GM23338 (cell line): ENCODE results near the gene SORBS2. TPM values are rescaled to one million over a fixed set of nuclear protein-coding genes. Genes with fewer than 3 reads are reported as not detected.

Source experiments
- ATAC-seq: fragments of 200-7000 bp; cut with Tn5 transposase; 3 replicates; pipeline ENCODE4 v1.9.1; 2020
- DNase-seq: peaks from one replicate; pipeline ENCODE4 v3.0.0-alpha.2; 2015; ENCODE audit warnings: low spot score
- H2AFZ ChIP-seq: fragments of 200-600 bp; sonication (generic); 2 replicates; pipeline ENCODE4 v1.8.0; 2016; ENCODE audit warnings: antibody characterized with exemption, mild to moderate bottlenecking, moderate library complexity
- H3F3A ChIP-seq: fragments of 200-600 bp; sonication (generic); replicated peaks from 2 replicates; pipeline ENCODE4 v1.8.0; 2017; ENCODE audit warnings: antibody characterized with exemption, mixed run types, low read depth
- H3K27ac ChIP-seq: fragments of 200-600 bp; sonication (generic); 2 replicates; pipeline ENCODE4 v1.6.1; 2016; ENCODE audit warnings: low read depth
- H3K27me3 ChIP-seq: fragments of 200-600 bp; sonication (generic); 2 replicates; pipeline ENCODE4 v1.8.0; 2016; ENCODE audit warnings: mild to moderate bottlenecking, mixed run types, moderate library complexity; ENCODE audit not compliant: insufficient read depth
- H3K36me3 ChIP-seq: fragments of 200-600 bp; sonication (generic); 2 replicates; pipeline ENCODE4 v1.8.0; 2016; ENCODE audit warnings: mild to moderate bottlenecking; ENCODE audit not compliant: insufficient read depth
- H3K4me1 ChIP-seq: fragments of 200-600 bp; sonication (generic); 2 replicates; pipeline ENCODE4 v1.8.0; 2016; ENCODE audit warnings: mild to moderate bottlenecking, moderate library complexity; ENCODE audit not compliant: insufficient read depth
- H3K4me2 ChIP-seq: fragments of 200-600 bp; sonication (generic); 2 replicates; pipeline ENCODE4 v1.7.1; 2017; ENCODE audit warnings: mixed run types
- H3K4me3 ChIP-seq: fragments of 200-600 bp; sonication (generic); 2 replicates; pipeline ENCODE4 v1.6.1; 2016; ENCODE audit warnings: mixed run types
- H3K79me2 ChIP-seq: fragments of 200-600 bp; sonication (generic); replicated peaks from 2 replicates; pipeline ENCODE4 v1.8.0; 2017; ENCODE audit warnings: mild to moderate bottlenecking; ENCODE audit not compliant: insufficient read depth
- H3K9me2 ChIP-seq: fragments of 200-600 bp; sonication (generic); 2 replicates; pipeline ENCODE4 v1.8.0; 2017; ENCODE audit not compliant: insufficient read depth
- H4K20me1 ChIP-seq: fragments of 200-600 bp; sonication (generic); replicated peaks from 2 replicates; pipeline ENCODE4 v1.8.0; 2017; ENCODE audit warnings: mild to moderate bottlenecking; ENCODE audit not compliant: insufficient read depth
- H3K27ac Mint-ChIP-seq: 2 replicates; pipeline ENCODE4 v1.8.0; 2020; ENCODE audit warnings: inconsistent platforms, mild to moderate bottlenecking, moderate library complexity, mixed read lengths
- H3K27me3 Mint-ChIP-seq: 3 replicates; pipeline ENCODE4 v1.8.0; 2022; ENCODE audit warnings: low read depth, mild to moderate bottlenecking, moderate library complexity, mixed read lengths, inconsistent platforms; ENCODE audit not compliant: insufficient read depth, poor library complexity
- H3K36me3 Mint-ChIP-seq: 3 replicates; pipeline ENCODE4 v1.8.0; 2021; ENCODE audit warnings: low read depth, mild to moderate bottlenecking, inconsistent platforms, moderate library complexity, mixed read lengths
- H3K4me1 Mint-ChIP-seq: 3 replicates; pipeline ENCODE4 v1.8.0; 2020; ENCODE audit warnings: mild to moderate bottlenecking, inconsistent platforms, mixed read lengths
- H3K4me3 Mint-ChIP-seq: 3 replicates; pipeline ENCODE4 v1.8.0; 2021; ENCODE audit warnings: moderate library complexity, mild to moderate bottlenecking, inconsistent platforms, mixed read lengths
- H3K9me3 Mint-ChIP-seq: 3 replicates; pipeline ENCODE4 v1.8.0; 2020; ENCODE audit warnings: moderate library complexity, mild to moderate bottlenecking, inconsistent platforms, mixed read lengths
- CREB1 ChIP-seq: fragments of 250-450 bp; sonication (Bioruptor Pico); IDR thresholded peaks from 2 replicates; pipeline ENCODE4 v1.5.0; 2020; ENCODE audit warnings: low read depth, mild to moderate bottlenecking, moderate library complexity
- EZH2phosphoT487 ChIP-seq: fragments of 200-600 bp; sonication (generic); IDR thresholded peaks from one replicate; pipeline ENCODE4 v1.8.1; 2018; ENCODE audit warnings: antibody characterized with exemption; ENCODE audit not compliant: unreplicated experiment
- JUNB ChIP-seq: IDR thresholded peaks from one replicate; pipeline ENCODE4 v1.6.1; 2016; ENCODE audit warnings: antibody characterized with exemption; ENCODE audit not compliant: unreplicated experiment
- NANOG ChIP-seq: IDR thresholded peaks from 2 replicates; pipeline ENCODE4 v1.6.1; 2016; ENCODE audit warnings: antibody characterized with exemption, borderline replicate concordance
- POLR2AphosphoS5 ChIP-seq: IDR thresholded peaks from 2 replicates; pipeline ENCODE4 v1.6.1; 2016; ENCODE audit warnings: antibody characterized with exemption, low read depth
- STAT1 ChIP-seq: IDR thresholded peaks from one replicate; pipeline ENCODE4 v1.6.1; 2016; ENCODE audit warnings: antibody characterized with exemption; ENCODE audit not compliant: unreplicated experiment
- ZNF331 ChIP-seq: fragments of 250-450 bp; sonication (Bioruptor Pico); IDR thresholded peaks from 2 replicates; pipeline ENCODE4 v1.5.0; 2020; ENCODE audit warnings: low read depth, mild to moderate bottlenecking, moderate library complexity
- polyA plus RNA-seq: library from polyadenylated mRNA; unstranded; fragments of >200 nt; fragmentation: Nextera tagmentation; extraction: Ambion mirVana; gene quantifications from 2 replicates; pipeline ENCODE4 v1.2.1, GENCODE V29; 2016
- total RNA-seq: library from RNA; depleted of rRNA; stranded (reverse); fragments of >200 nt; shearing (Covaris generic); gene quantifications from 2 replicates; pipeline ENCODE4 v1.2.3, GENCODE V29; 2014
- TF ChIP-seq, protein P1 (sequence below): fragments of 250-450 bp; sonication (Bioruptor Pico); IDR thresholded peaks from 2 replicates; pipeline ENCODE4 v1.5.0; 2020; ENCODE audit warnings: mild to moderate bottlenecking, moderate library complexity
- TF ChIP-seq, protein P2 (sequence below): IDR thresholded peaks from 2 replicates; pipeline ENCODE4 v1.6.1; 2016; ENCODE audit warnings: antibody characterized with exemption

The SORBS2 gene
- total and polyA plus RNA-seq, 2 experiments from 2014 or later, result 17.8 to 27.6 TPM

DNA sequence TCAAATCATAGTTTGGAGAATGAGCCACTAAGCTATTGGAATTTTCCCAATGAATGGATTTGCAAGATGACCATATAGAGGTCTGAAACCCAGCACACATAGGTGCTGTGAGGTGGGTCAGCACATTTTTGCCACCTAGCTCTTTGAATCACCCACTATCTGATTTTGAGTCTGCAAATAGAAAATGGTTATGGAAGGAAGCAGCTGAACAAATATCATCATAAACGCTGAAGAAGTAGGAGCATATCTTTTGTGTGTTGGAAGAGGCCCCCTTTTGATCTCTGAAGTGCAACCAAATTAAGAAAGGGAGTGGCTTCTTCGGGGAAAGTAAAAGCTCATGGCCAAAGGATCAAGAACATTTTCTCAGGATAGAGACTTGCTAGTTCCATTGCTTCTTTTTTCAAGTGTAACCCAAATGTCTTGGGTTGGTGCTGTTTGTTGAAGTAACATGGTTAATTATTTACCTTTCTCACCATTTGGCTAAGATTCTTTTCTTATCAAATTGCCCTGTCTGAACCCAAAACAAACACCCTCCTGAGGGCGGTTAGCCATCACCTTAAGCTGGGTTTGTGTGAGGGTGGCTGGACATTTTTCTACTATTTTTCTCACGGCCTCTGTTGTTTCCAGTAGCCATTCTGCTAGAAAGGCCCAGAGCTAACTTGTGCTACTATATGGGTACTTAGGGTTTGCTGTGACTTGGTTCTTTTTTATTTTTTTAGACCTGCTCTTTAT is 18.4 kb upstream of the SORBS2 start:
- no peak overlapping the region for H3K4me2 ChIP-seq
- no peaks in the 10 kb centered on the region for H3F3A ChIP-seq
- no peak for ATAC-seq
- H3K4me3 Mint-ChIP-seq, result no peak overlapping the region
- no peaks in the 10 kb centered on the region for H3K27me3 ChIP-seq
- peak overlapping the region; percentile 45; the same call in 1 of the 2 replicates for H2AFZ ChIP-seq
- no peak overlapping the region for H3K27ac Mint-ChIP-seq
- peaks cover 13% of the 10 kb centered on the region for H3K4me1 Mint-ChIP-seq
- H3K9me2 ChIP-seq, result peaks cover 26% of the 10 kb centered on the region
- H3K4me3 ChIP-seq, result no peak overlapping the region
- H3K9me3 Mint-ChIP-seq, result no peaks in the 10 kb centered on the region
- peaks cover 3% of the 10 kb centered on the region for H3K27me3 Mint-ChIP-seq
- peaks cover 5% of the 10 kb centered on the region; the same call in 1 of the 3 replicates for H3K36me3 Mint-ChIP-seq
- no peak for DNase-seq
- H3K36me3 ChIP-seq, result no peaks in the 10 kb centered on the region
- TF ChIP-seq ZNF331 (CRISPR knock-in tag) (no peak), CREB1 (CRISPR knock-in tag) (no peak), JUNB (no peak), NANOG (no peak), STAT1 (no peak), EZH2phosphoT487 (no peak), POLR2AphosphoS5 (no peak)
- TF ChIP-seq, protein P1, sequence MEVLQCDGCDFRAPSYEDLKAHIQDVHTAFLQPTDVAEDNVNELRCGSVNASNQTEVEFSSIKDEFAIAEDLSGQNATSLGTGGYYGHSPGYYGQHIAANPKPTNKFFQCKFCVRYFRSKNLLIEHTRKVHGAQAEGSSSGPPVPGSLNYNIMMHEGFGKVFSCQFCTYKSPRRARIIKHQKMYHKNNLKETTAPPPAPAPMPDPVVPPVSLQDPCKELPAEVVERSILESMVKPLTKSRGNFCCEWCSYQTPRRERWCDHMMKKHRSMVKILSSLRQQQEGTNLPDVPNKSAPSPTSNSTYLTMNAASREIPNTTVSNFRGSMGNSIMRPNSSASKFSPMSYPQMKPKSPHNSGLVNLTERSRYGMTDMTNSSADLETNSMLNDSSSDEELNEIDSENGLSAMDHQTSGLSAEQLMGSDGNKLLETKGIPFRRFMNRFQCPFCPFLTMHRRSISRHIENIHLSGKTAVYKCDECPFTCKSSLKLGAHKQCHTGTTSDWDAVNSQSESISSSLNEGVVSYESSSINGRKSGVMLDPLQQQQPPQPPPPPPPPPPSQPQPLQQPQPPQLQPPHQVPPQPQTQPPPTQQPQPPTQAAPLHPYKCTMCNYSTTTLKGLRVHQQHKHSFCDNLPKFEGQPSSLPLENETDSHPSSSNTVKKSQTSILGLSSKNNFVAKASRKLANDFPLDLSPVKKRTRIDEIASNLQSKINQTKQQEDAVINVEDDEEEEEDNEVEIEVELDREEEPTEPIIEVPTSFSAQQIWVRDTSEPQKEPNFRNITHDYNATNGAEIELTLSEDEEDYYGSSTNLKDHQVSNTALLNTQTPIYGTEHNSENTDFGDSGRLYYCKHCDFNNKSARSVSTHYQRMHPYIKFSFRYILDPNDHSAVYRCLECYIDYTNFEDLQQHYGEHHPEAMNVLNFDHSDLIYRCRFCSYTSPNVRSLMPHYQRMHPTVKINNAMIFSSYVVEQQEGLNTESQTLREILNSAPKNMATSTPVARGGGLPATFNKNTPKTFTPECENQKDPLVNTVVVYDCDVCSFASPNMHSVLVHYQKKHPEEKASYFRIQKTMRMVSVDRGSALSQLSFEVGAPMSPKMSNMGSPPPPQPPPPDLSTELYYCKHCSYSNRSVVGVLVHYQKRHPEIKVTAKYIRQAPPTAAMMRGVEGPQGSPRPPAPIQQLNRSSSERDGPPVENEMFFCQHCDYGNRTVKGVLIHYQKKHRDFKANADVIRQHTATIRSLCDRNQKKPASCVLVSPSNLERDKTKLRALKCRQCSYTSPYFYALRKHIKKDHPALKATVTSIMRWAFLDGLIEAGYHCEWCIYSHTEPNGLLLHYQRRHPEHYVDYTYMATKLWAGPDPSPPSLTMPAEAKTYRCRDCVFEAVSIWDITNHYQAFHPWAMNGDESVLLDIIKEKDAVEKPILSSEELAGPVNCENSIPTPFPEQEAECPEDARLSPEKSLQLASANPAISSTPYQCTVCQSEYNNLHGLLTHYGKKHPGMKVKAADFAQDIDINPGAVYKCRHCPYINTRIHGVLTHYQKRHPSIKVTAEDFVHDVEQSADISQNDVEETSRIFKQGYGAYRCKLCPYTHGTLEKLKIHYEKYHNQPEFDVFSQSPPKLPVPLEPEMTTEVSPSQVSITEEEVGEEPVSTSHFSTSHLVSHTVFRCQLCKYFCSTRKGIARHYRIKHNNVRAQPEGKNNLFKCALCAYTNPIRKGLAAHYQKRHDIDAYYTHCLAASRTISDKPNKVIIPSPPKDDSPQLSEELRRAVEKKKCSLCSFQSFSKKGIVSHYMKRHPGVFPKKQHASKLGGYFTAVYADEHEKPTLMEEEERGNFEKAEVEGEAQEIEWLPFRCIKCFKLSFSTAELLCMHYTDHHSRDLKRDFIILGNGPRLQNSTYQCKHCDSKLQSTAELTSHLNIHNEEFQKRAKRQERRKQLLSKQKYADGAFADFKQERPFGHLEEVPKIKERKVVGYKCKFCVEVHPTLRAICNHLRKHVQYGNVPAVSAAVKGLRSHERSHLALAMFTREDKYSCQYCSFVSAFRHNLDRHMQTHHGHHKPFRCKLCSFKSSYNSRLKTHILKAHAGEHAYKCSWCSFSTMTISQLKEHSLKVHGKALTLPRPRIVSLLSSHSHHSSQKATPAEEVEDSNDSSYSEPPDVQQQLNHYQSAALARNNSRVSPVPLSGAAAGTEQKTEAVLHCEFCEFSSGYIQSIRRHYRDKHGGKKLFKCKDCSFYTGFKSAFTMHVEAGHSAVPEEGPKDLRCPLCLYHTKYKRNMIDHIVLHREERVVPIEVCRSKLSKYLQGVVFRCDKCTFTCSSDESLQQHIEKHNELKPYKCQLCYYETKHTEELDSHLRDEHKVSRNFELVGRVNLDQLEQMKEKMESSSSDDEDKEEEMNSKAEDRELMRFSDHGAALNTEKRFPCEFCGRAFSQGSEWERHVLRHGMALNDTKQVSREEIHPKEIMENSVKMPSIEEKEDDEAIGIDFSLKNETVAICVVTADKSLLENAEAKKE (CRISPR knock-in tag), result no peak
- TF ChIP-seq, protein P2, sequence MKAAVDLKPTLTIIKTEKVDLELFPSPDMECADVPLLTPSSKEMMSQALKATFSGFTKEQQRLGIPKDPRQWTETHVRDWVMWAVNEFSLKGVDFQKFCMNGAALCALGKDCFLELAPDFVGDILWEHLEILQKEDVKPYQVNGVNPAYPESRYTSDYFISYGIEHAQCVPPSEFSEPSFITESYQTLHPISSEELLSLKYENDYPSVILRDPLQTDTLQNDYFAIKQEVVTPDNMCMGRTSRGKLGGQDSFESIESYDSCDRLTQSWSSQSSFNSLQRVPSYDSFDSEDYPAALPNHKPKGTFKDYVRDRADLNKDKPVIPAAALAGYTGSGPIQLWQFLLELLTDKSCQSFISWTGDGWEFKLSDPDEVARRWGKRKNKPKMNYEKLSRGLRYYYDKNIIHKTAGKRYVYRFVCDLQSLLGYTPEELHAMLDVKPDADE, result no peak
- H3K27ac ChIP-seq, result no peak overlapping the region
- no peaks in the 10 kb centered on the region for H3K79me2 ChIP-seq
- no peaks in the 10 kb centered on the region for H4K20me1 ChIP-seq
- H3K4me1 ChIP-seq, result peaks cover 13% of the 10 kb centered on the region
